HEK293T (cell line): ENCODE measurements around the gene PFN3.
"Not testable (repeated sequence)": the region's sequence is repeated elsewhere in the genome, so short reads cannot be mapped to it uniquely, and the experiment has no call there.

Experiments used
- CTCF ChIA-PET: fragments of 350-600 bp; formaldehyde crosslinking; extraction: SDS; loops from one replicate; lab custom pipeline; 2021; ENCODE audit warnings: antibody characterized with exemption, inconsistent platforms; lab: Yijun Ruan, JAX
- POLR2A ChIA-PET: fragments of 350-600 bp; formaldehyde crosslinking; extraction: SDS; loops from one replicate; lab custom pipeline; 2020; ENCODE audit warnings: antibody characterized with exemption, inconsistent platforms; lab: Yijun Ruan, JAX
- DNase-seq: peaks from one replicate; pipeline ENCODE4 v3.0.0; 2012; ENCODE audit warnings: mixed read lengths; ENCODE audit errors: extremely low spot score
- ARNT ChIP-seq: fragments of 450-650 bp; IDR thresholded peaks from 2 replicates; pipeline ENCODE4 v1.6.1; 2017; ENCODE audit warnings: mild to moderate bottlenecking
- BHLHE40 ChIP-seq: fragments of 450-650 bp; IDR thresholded peaks from 2 replicates; pipeline ENCODE4 v1.6.1; 2016; ENCODE audit warnings: mild to moderate bottlenecking, moderate library complexity, borderline replicate concordance
- CTBP1 ChIP-seq: fragments of 450-650 bp; IDR thresholded peaks from 2 replicates; pipeline ENCODE4 v1.6.1; 2016; ENCODE audit warnings: borderline replicate concordance
- ELF4 ChIP-seq: fragments of 450-650 bp; IDR thresholded peaks from 2 replicates; pipeline ENCODE4 v1.6.1; 2017; ENCODE audit warnings: antibody characterized with exemption
- FOXA1 ChIP-seq: fragments of 450-650 bp; IDR thresholded peaks from 2 replicates; pipeline ENCODE4 v1.6.1; 2016; ENCODE audit warnings: mild to moderate bottlenecking
- FOXK2 ChIP-seq: fragments of 450-650 bp; IDR thresholded peaks from 2 replicates; pipeline ENCODE4 v1.6.1; 2016; ENCODE audit warnings: mild to moderate bottlenecking
- FOXM1 ChIP-seq: fragments of 450-650 bp; IDR thresholded peaks from 2 replicates; pipeline ENCODE4 v1.6.1; 2017; ENCODE audit warnings: mild to moderate bottlenecking, borderline replicate concordance
- HDGF ChIP-seq: fragments of 450-650 bp; IDR thresholded peaks from 2 replicates; pipeline ENCODE4 v1.6.1; 2017; ENCODE audit warnings: antibody characterized with exemption, borderline replicate concordance
- L3MBTL2 ChIP-seq: fragments of 450-650 bp; conservative IDR thresholded peaks from 2 replicates; pipeline ENCODE4 v1.6.1; 2016; ENCODE audit warnings: mild to moderate bottlenecking
- LEF1 ChIP-seq: fragments of 450-650 bp; IDR thresholded peaks from 2 replicates; pipeline ENCODE4 v1.6.1; 2017; ENCODE audit warnings: mild to moderate bottlenecking, borderline replicate concordance
- NFRKB ChIP-seq: fragments of 450-650 bp; IDR thresholded peaks from 2 replicates; pipeline ENCODE4 v1.6.1; 2016; ENCODE audit warnings: mild to moderate bottlenecking, moderate library complexity
- PKNOX1 ChIP-seq: fragments of 450-650 bp; IDR thresholded peaks from 2 replicates; pipeline ENCODE4 v1.6.1; 2016
- SP1 ChIP-seq: fragments of 450-650 bp; IDR thresholded peaks from 2 replicates; pipeline ENCODE4 v1.6.1; 2017
- SUZ12 ChIP-seq: fragments of 450-650 bp; IDR thresholded peaks from 2 replicates; pipeline ENCODE4 v1.6.1; 2016; ENCODE audit warnings: mild to moderate bottlenecking
- TARDBP ChIP-seq: fragments of 450-650 bp; IDR thresholded peaks from 2 replicates; pipeline ENCODE4 v1.6.1; 2016
- ZNF384 ChIP-seq: fragments of 450-650 bp; IDR thresholded peaks from 2 replicates; pipeline ENCODE4 v1.6.1; 2016

PFN3 gene

GRCh38 chr5:177362610-177363507 is 37.6 kb downstream of the PFN3 start:
- CTCF ChIA-PET = interaction anchor here (0.7 kb wide), 2 partner anchors 8 to 64 kb away, joined by 3 to 5 read pairs; no protein-coding TSS in a partner anchor
- POLR2A ChIA-PET = interaction anchor here (2.2 to 3.5 kb wide), 2 partner anchors 11 kb away, joined by 14 to 42 read pairs; partner anchors contain the start of gene LMAN2
- TF ChIP-seq FOXK2 (no peak), LEF1 (no peak), ZNF384 (no peak), NFRKB (no peak), TARDBP (no peak)
- peak; percentile 86 for DNase-seq

GRCh38 chr5:177362292-177362609 is 38.2 kb downstream of the PFN3 start:
- DNase-seq = no peak
- TF ChIP-seq ZNF384 (no peak), PKNOX1 (no peak)
- CTCF ChIA-PET = interaction anchor here (0.7 kb wide), 2 partner anchors 8 to 65 kb away, joined by 3 to 5 read pairs; no protein-coding TSS in a partner anchor
- POLR2A ChIA-PET = interaction anchor here (3.5 kb wide), 1 partner anchor 11 kb away, joined by 42 read pairs; the partner anchor contains the start of gene LMAN2

- CTCF ChIA-PET = interaction anchor here (0.7 kb wide), 2 partner anchors 9 to 66 kb away, joined by 3 to 5 read pairs; no protein-coding TSS in a partner anchor
- POLR2A ChIA-PET = interaction anchor here (3.5 kb wide), 1 partner anchor 10 kb away, joined by 42 read pairs; the partner anchor contains the start of gene LMAN2
Measured at GRCh38 chr5:177361418-177362291, 38.8 kb downstream of the PFN3 start.

GRCh38 chr5:177360740-177361139 is 39.7 kb downstream of the PFN3 start:
- not testable (repeated sequence) for DNase-seq
- CTCF ChIA-PET = interaction anchor here (0.7 to 1.1 kb wide), 2 partner anchors 9 to 53 kb away, joined by 3 read pairs; partner anchors contain the start of gene LMAN2
- POLR2A ChIA-PET = interaction anchor here (1.0 to 3.5 kb wide), 3 partner anchors 9 to 18 kb away, joined by 3 to 42 read pairs (median 3); partner anchors contain the start of gene LMAN2

More at GRCh38 chr5:177361418-177362291, 38.8 kb downstream of the PFN3 start:
- TF ChIP-seq TARDBP (no peak), NFRKB (no peak), BHLHE40 (no peak), ELF4 (no peak), ARNT (no peak), SP1 (no peak), SUZ12 (no peak), HDGF (no peak), L3MBTL2 (no peak)
- no peak for DNase-seq

GRCh38 chr5:177359860-177360259 is 40.6 kb downstream of the PFN3 start:
- CTCF ChIA-PET = interaction anchor here (0.7 to 1.1 kb wide), 2 partner anchors 8 to 54 kb away, joined by 3 read pairs; partner anchors contain the start of gene LMAN2
- no peak for TF ChIP-seq CTBP1
- TF ChIP-seq PKNOX1 = no peak
- no peak for TF ChIP-seq FOXM1
- TF ChIP-seq ZNF384 = no peak
- no peak for TF ChIP-seq SP1
- TF ChIP-seq ARNT = no peak
- no peak for TF ChIP-seq FOXK2
- TF ChIP-seq NFRKB = no peak
- no peak for TF ChIP-seq LEF1
- TF ChIP-seq SUZ12 = no peak
- no peak for TF ChIP-seq HDGF
- no peak for TF ChIP-seq FOXA1
- no peak for TF ChIP-seq ELF4
- no peak for TF ChIP-seq TARDBP
- no peak for TF ChIP-seq L3MBTL2
- no peak for TF ChIP-seq BHLHE40
- DNase-seq = no peak
- POLR2A ChIA-PET = interaction anchor here (1.1 to 3.5 kb wide), 2 partner anchors 8 to 14 kb away, joined by 3 to 42 read pairs; partner anchors contain the start of gene LMAN2

- ChIA-PET POLR2A (interaction anchor here (3.5 kb wide), 1 partner anchor 8 kb away, joined by 42 read pairs; the partner anchor contains the start of gene LMAN2), CTCF (no interaction called here)
- no peak for DNase-seq
- TF ChIP-seq HDGF (no peak), FOXK2 (no peak), CTBP1 (no peak), LEF1 (no peak), ZNF384 (no peak), PKNOX1 (no peak), ELF4 (no peak), FOXM1 (no peak), NFRKB (no peak), SP1 (no peak), SUZ12 (no peak), BHLHE40 (no peak), TARDBP (no peak), ARNT (no peak), L3MBTL2 (no peak), FOXA1 (no peak)
Measured at GRCh38 chr5:177359451-177359851, 41.0 kb downstream of the PFN3 start.
